Activated effector memory CD4-positive, alpha-beta T cell treated with Interleukin-2 at 50 U/mL for 16 hours (primary cell): Measurements from ENCODE around the gene SLC6A16.
A peak's percentile ranks its signal among the peaks of the same experiment; 100 is the strongest.
"Not testable (repeated sequence)": the region's sequence is repeated elsewhere in the genome, so short reads cannot be mapped to it uniquely, and the experiment has no call there.

ENCODE experiments used
- DNase-seq: peaks from one replicate; pipeline ENCODE4 v3.0.0-alpha.2; 2020

Gene SLC6A16

GRCh38 chr19:49324801-49325576, at the start of gene SLC6A16:
SLC6A16 (minus strand) TSS chr19:49325191; CDS start chr19:49311347, 13,844 bp downstream.
- no peak for DNase-seq

- DNase-seq, result not testable (repeated sequence)
Measured at GRCh38 chr19:49373174-49373573, 48.2 kb upstream of the SLC6A16 start.

DNA sequence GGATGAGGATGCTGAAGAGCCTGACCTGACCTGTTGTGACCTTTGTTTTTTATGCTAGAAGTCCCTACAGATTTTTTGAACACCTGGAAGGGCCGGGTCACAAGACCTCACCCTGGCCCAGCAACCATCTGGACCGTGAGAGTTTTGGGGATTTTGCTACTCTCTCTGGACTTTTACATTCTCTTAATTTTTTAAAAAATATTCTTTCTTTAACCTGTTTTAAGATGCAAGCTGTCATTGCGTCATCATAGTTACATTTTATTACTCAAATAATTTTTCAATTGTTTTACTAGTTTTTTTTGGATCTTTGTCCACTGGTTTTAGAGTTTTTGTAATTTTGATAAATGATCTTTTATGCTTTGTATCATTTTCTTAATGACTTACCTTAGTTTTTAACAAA, 46.2 kb upstream of the SLC6A16 start:
- DNase-seq, result no peak

DNA sequence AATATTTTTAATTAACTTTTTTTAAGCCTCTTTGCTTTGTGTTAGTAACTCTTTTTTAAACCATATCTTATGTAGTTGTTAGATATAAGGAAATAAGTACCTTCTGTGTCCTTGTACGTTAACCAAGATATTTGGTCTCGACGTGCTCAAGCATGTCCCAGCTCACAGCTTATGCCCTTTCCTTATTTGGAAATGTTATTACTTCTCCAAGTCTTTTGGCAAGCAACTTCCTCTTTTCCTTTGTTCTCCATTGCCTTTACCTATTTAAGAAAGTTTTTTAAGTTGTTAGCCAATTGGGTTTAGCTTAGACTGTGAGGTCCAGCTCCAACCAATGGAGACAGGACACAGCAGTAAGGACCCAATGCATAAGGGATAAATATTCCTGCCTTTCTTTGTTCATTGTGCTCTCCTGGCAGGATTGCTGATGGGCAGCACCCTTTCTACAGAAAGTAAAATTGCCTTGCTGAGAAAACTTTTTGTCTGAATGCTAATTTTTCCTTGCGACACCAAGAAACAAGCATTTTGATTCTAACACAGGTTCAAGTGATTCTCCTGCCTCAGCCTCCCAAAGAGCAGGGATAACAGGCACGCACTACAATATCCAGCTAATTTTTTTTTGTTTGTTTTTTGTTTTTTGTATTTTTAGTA, 43.8 kb upstream of the SLC6A16 start:
- no peak for DNase-seq

GRCh38 chr19:49366110-49366509, 41.1 kb upstream of the SLC6A16 start:
- DNase-seq, result no peak

GRCh38 chr19:49364083-49364737, 39.2 kb upstream of the SLC6A16 start:
- DNase-seq, result no peak

- peak; percentile 41 for DNase-seq
Measured at GRCh38 chr19:49363268-49364082, 38.5 kb upstream of the SLC6A16 start, which contains the start of gene DKKL1. DKKL1 (plus strand) TSS chr19:49363877; CDS start chr19:49363999, 122 bp downstream.

GRCh38 chr19:49362929-49363267, 37.9 kb upstream of the SLC6A16 start:
- DNase-seq, result no peak

DNA sequence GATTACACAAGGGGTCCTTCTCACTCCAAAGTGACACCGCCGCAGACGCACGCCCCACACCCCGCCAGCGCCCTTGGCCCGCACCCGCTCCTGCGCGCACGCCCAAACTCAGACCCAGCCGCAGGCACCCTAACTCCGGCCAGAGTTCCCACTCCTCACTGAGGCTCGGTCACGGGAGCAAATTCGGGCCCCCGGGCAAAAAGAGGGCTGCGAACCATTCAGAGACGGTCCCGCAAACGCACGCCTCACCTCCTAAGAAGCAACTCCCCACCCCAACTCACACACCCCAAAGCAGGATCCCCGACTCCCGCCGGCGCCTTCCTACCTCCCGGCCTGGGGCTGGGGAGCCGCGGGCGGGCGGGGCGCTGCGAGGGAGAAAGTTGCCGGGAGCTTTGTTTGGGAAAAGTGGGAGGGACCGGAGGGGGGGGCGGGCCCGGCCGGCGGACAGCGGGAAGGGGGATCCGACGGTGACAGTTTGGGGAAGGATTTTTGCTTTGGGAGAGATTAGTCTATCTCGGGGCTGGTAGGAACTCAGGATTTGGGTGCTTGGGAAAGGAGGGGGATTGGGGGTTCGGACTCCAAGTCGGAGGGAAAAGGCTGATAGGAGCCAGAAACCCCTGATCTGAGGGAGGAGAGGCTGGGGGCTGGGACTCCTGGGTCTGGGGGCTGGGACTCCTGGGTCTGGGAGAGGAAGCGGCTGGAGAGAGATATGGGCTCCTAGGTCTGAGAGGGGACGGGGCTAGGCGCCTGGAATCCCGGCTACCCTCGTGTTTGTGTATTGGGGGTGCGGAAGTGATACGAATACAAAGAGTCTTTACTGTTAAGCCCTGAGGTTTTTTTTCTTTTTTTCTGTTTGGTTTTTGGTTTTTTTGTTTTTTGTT, 37.3 kb upstream of the SLC6A16 start, which contains the start of gene TEAD2:
TEAD2 (minus strand) TSS at position 369 of the 881 bp plus-strand sequence. CDS start 2,341 bp downstream, outside the sequence.
- no peak for DNase-seq

DNA sequence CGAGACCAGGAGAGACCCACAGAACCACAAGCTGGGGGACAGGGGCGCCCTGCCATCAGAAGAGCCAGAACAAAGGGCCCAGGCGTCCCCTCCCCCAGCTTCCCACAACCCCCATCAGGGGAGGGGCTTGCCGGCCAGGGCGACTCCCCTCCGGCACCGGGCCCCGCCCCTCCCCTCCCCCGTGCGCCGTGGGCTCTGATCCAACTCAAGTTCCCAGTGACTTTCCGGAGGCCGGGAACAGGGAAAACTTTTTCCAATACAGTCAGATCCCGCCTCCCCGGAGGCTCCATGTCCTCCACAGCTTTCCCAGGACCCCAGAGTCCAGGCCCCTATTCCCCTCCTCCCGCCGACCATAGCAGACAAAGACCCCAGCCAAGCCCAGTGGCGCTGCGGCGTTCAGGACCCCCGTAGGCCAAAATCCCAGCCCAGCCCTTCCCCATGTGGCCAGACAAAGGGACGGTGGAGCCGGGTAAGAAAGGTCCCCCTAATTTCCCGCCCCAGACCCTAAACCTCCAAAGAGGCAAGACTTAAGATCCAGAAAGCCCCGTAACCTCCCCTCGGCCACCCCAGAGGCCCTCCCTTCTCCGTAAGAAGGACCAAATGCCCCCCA, 36.6 kb upstream of the SLC6A16 start:
- no peak for DNase-seq

DNA sequence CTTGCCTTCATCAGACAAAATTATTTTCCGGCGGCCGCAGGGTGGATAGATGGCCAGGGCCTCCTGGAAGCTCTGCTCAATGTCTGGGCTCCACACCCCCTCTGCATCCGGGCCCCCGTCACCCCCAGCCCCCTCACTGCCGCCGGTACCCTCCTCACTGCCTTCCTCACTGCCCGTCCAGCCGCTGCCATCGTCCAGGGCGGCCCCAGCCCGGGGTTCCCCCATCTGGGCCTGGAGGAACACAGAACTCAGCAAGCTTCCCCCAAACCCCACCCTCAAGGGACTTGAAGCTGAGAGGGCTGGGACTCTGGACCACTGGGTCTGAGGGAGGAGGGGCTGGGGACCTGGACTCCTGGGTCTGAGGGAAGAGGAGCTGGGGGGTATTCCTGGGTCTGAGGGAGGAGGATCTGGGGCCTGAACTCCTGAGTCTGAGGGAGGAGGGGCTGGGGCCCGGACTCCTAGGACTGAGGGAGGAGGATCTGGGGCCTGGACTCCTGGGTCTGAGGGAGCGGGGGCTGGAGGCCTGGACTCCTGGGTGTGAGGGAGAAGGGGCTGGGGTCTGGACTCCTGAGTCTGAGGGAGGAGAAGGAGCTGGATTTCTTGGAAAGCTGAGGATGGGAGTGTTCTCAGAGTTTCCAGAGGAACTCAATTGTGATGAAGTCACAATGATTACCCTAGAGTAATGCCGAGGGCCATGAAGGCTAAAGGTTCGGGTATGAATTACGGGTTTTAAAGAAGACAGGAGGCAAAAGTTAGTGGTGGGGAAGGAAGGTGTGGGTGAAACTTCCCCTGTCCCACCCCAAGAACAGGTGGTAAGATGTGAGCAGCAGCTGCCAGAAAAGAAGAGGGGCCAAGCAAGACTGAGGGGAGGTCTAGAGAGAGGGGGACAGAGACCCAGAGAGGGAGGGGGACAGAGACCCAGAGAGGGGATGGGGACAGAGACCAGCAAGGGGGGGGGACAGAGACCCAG, 35.1 kb upstream of the SLC6A16 start:
- DNase-seq, result no peak

- DNase-seq, result no peak
Measured at GRCh38 chr19:49357186-49357585, 32.2 kb upstream of the SLC6A16 start.

- DNase-seq, result no peak
Measured at GRCh38 chr19:49356382-49356781, 31.4 kb upstream of the SLC6A16 start.

GRCh38 chr19:49355909-49356353, 30.9 kb upstream of the SLC6A16 start:
- DNase-seq, result no peak

- DNase-seq, result no peak
Measured at GRCh38 chr19:49349567-49349966, 24.6 kb upstream of the SLC6A16 start.

GRCh38 chr19:49348305-49349189, 23.6 kb upstream of the SLC6A16 start:
- no peak for DNase-seq

- no peak for DNase-seq
Measured at GRCh38 chr19:49347835-49348234, 22.8 kb upstream of the SLC6A16 start.

GRCh38 chr19:49347191-49347590, 22.2 kb upstream of the SLC6A16 start:
- no peak for DNase-seq
